HT-29 (cell line): ENCODE data around the gene TTLL12. TPM values are rescaled to one million over a fixed set of nuclear protein-coding genes. Genes with fewer than 3 reads are reported as not detected.
A peak's percentile ranks its signal among the peaks of the same experiment; 100 is the strongest.

ENCODE experiments used
- DNase-seq: peaks from one replicate; pipeline ENCODE4 v3.0.0-alpha.2; 2015; ENCODE audit warnings: low spot score
- total RNA-seq: library from RNA; depleted of rRNA; stranded (reverse); fragments of >200 nt; shearing (Covaris generic); gene quantifications from 2 replicates; pipeline ENCODE4 v1.2.3, GENCODE V29; 2014

Gene TTLL12
- total RNA-seq, 1 experiment from 2014 or later = 110 TPM

GRCh38 chr22:43213962-43214361 is 27.0 kb upstream of the TTLL12 start:
- no peak for DNase-seq

GRCh38 chr22:43213051-43213450 is 26.1 kb upstream of the TTLL12 start:
- DNase-seq = peak; percentile 12

- no peak for DNase-seq
These were observed 25.6 kb upstream of the TTLL12 start for GRCh38 chr22:43212434-43212952.

- DNase-seq = no peak
These were observed 25.1 kb upstream of the TTLL12 start for GRCh38 chr22:43211941-43212433.

GRCh38 chr22:43210631-43211515 is 23.9 kb upstream of the TTLL12 start:
- no peak for DNase-seq

- no peak for DNase-seq
These were observed 23.0 kb upstream of the TTLL12 start for GRCh38 chr22:43209971-43210370.

- DNase-seq = no peak
These were observed 22.6 kb upstream of the TTLL12 start for GRCh38 chr22:43209523-43209890.

- no peak for DNase-seq
These were observed 22.0 kb upstream of the TTLL12 start for GRCh38 chr22:43208703-43209522.

- no peak for DNase-seq
These were observed 21.1 kb upstream of the TTLL12 start for GRCh38 chr22:43207849-43208702.

- no peak for DNase-seq
These were observed 20.5 kb upstream of the TTLL12 start for GRCh38 chr22:43207386-43207785.

- DNase-seq = no peak
These were observed 19.7 kb upstream of the TTLL12 start for GRCh38 chr22:43206509-43207161.

- no peak for DNase-seq
These were observed 19.0 kb upstream of the TTLL12 start for GRCh38 chr22:43205748-43206508.

GRCh38 chr22:43205261-43205691 is 18.3 kb upstream of the TTLL12 start:
- DNase-seq = no peak

GRCh38 chr22:43203471-43203981 is 16.6 kb upstream of the TTLL12 start:
- DNase-seq = no peak

GRCh38 chr22:43202756-43203410 is 15.9 kb upstream of the TTLL12 start:
- DNase-seq = no peak

GRCh38 chr22:43202326-43202725 is 15.4 kb upstream of the TTLL12 start:
- no peak for DNase-seq

GRCh38 chr22:43201486-43202219 is 14.7 kb upstream of the TTLL12 start:
- DNase-seq = no peak

- DNase-seq = no peak
These were observed 13.6 kb upstream of the TTLL12 start for GRCh38 chr22:43200555-43200954.
